GM12878 (cell line): ENCODE measurements around the gene TRIM46. TPM values are rescaled to one million over a fixed set of nuclear protein-coding genes. Genes with fewer than 3 reads are reported as not detected.
"Not testable (repeated sequence)": the region's sequence is repeated elsewhere in the genome, so short reads cannot be mapped to it uniquely, and the experiment has no call there.

Experiments used
- ATAC-seq: fragments of 200-7000 bp; cut with Tn5 transposase; 3 replicates; pipeline ENCODE4 v1.9.1; 2020; ENCODE audit warnings: mild to moderate bottlenecking, moderate library complexity
- BruUV-seq: library from RNA; stranded (reverse); fragments of 400-500 nt; replicated peaks from 2 replicates; lab custom pipeline; 2021; lab: Mats Ljungman, UMichigan
- CTCF ChIA-PET: fragments of 300-600 bp; sonication (Branson Sonifier 250); formaldehyde crosslinking; extraction: SDS; loops from one replicate; lab custom pipeline; 2021; ENCODE audit warnings: inconsistent platforms; lab: Yijun Ruan, JAX
- POLR2A ChIA-PET: fragments of 350-600 bp; formaldehyde crosslinking; extraction: SDS; loops from one replicate; lab custom pipeline; 2021; ENCODE audit warnings: inconsistent platforms; lab: Charles Lee
- RAD21 ChIA-PET: fragments of 300-600 bp; sonication (Branson Sonifier 250); formaldehyde crosslinking; loops from one replicate; lab custom pipeline; 2023; ENCODE audit warnings: antibody characterized with exemption; ENCODE audit not compliant: unreplicated experiment; lab: Charles Lee
- SMC1A ChIA-PET: fragments of 300-600 bp; sonication (Branson Sonifier 250); formaldehyde crosslinking; loops from one replicate; lab custom pipeline; 2023; ENCODE audit not compliant: unreplicated experiment, uncharacterized antibody; lab: Charles Lee
- DNase-seq: peaks from one replicate; pipeline ENCODE4 v3.0.0-alpha.2; 2011; ENCODE audit warnings: low read depth, low spot score
- FAIRE-seq: peaks from 3 replicates; lab custom pipeline; 2011; peaks lifted over from hg19 to GRCh38; lab: Jason Lieb, UNC
- H2AFZ ChIP-seq: 2 replicates; pipeline ENCODE4 v1.6.0; 2011; ENCODE audit warnings: low read depth, low read length, control low read depth; ENCODE audit not compliant: control insufficient read depth
- H3K27ac ChIP-seq: 2 replicates; pipeline ENCODE4 v1.5.1; 2011; ENCODE audit warnings: control low read depth; ENCODE audit not compliant: control insufficient read depth, insufficient read depth
- H3K27me3 ChIP-seq, 2 experiments: replicated peaks in 1 of 2; 2 replicates each; pipeline versions ENCODE4 v1.6.0 to v1.6.1; 2011; ENCODE audit warnings: low read length in 1 of 2; ENCODE audit not compliant: control insufficient read depth in 2 of 2, insufficient read depth in 2 of 2
- H3K36me3 ChIP-seq, 2 experiments: 2 replicates each; pipeline ENCODE4 v1.5.1; 2011; ENCODE audit warnings: low read length in 1 of 2; ENCODE audit not compliant: control insufficient read depth in 2 of 2, insufficient read depth in 2 of 2
- H3K4me1 ChIP-seq: 2 replicates; pipeline ENCODE4 v1.6.1; 2011; ENCODE audit warnings: mild to moderate bottlenecking, low read length, moderate library complexity, mixed read lengths; ENCODE audit not compliant: control insufficient read depth, insufficient read depth
- H3K4me2 ChIP-seq: 2 replicates; pipeline ENCODE4 v1.6.0; 2011; ENCODE audit warnings: control low read depth; ENCODE audit not compliant: control insufficient read depth, insufficient read depth
- H3K4me3 ChIP-seq: fragments of 200-600 bp; sonication (generic); 2 replicates; pipeline ENCODE4 v1.5.1; 2016
- H3K79me2 ChIP-seq: 2 replicates; pipeline ENCODE4 v1.6.0; 2011; ENCODE audit warnings: low read length; ENCODE audit not compliant: control insufficient read depth, insufficient read depth
- H3K9ac ChIP-seq: 2 replicates; pipeline ENCODE4 v1.8.0; 2011; ENCODE audit warnings: low read length, control low read depth, mixed read lengths; ENCODE audit not compliant: control insufficient read depth, insufficient read depth
- H3K9me3 ChIP-seq: replicated peaks from 3 replicates; pipeline ENCODE4 v1.5.1; 2011; ENCODE audit warnings: mild to moderate bottlenecking, low read length; ENCODE audit not compliant: control insufficient read depth, insufficient read depth
- H4K20me1 ChIP-seq: 2 replicates; pipeline ENCODE4 v1.6.0; 2011; ENCODE audit not compliant: control insufficient read depth, insufficient read depth
- HDAC6 ChIP-seq: fragments of 200-600 bp; sonication (generic); IDR thresholded peaks from one replicate; pipeline ENCODE4 v1.8.0; 2017; ENCODE audit warnings: antibody characterized with exemption; ENCODE audit not compliant: unreplicated experiment
- MXI1 ChIP-seq: fragments of 150-350 bp; IDR thresholded peaks from 2 replicates; pipeline ENCODE4 v1.6.1; 2011; ENCODE audit warnings: low read depth, mild to moderate bottlenecking, inconsistent platforms, low read length, improper control_type of control experiment
- NBN ChIP-seq: fragments of 450-650 bp; IDR thresholded peaks from 2 replicates; pipeline ENCODE4 v1.6.1; 2016
- NR2F1 ChIP-seq: fragments of 450-650 bp; conservative IDR thresholded peaks from 2 replicates; pipeline ENCODE4 v1.6.1; 2017; ENCODE audit warnings: mild to moderate bottlenecking
- NRF1 ChIP-seq: conservative IDR thresholded peaks from 2 replicates; pipeline ENCODE4 v1.6.1; 2011; ENCODE audit warnings: mild to moderate bottlenecking, low read depth, low read length, improper control_type of control experiment
- ZBTB40 ChIP-seq: fragments of 450-650 bp; IDR thresholded peaks from 2 replicates; pipeline ENCODE4 v1.6.1; 2016; ENCODE audit warnings: mild to moderate bottlenecking, moderate library complexity, borderline replicate concordance
- WGBS: methylation state at CpG from one replicate; pipeline ENCODE4 v1.1.6; 2016; ENCODE audit warnings: low lambda C conversion rate; ENCODE audit not compliant: insufficient replicate concordance, insufficient coverage; ENCODE audit errors: missing lambda C conversion rate; 5-methylcytosine and 5-hydroxymethylcytosine counted together
- in situ Hi-C: fragments of 300-500 bp; cut with MboI; formaldehyde crosslinking; loops from 9 replicates; pipeline ENCODE4 v1.14.3; 2018; ENCODE audit warnings: mixed read lengths
- intact Hi-C: fragments of 100-400 bp; cut with micrococcal nuclease; formaldehyde crosslinking; loops from one replicate; pipeline ENCODE4 v1.14.2; 2022; ENCODE audit not compliant: unreplicated experiment
- polyA plus RNA-seq, 11 experiments: library from polyadenylated mRNA; depleted of rRNA in 4 of 11; unstranded in 6 of 11; stranded (reverse) in 5 of 11; fragments of >200 nt; fragmentation: Nextera tagmentation in 4 of 11; fragmentation: Illumina TruSeq in 1 of 11; extraction: Ambion mirVana in 4 of 11; extraction: Trizol in 1 of 11; gene quantifications; 1 replicate in 1 of 11; 2 replicates in 10 of 11; pipeline versions ENCODE4 v1.2.1 to v1.2.3, GENCODE V29; 2011 to 2016; ENCODE audit warnings: inconsistent platforms in 2 of 11, missing spikeins in 2 of 11, low read depth in 1 of 11
- total RNA-seq, 4 experiments: library from RNA; depleted of rRNA in 3 of 4; stranded (reverse); fragments of >200 nt in 3 of 4; fragmentation: Illumina TruSeq in 1 of 4; extraction: Trizol in 1 of 4; gene quantifications; 2 replicates each; pipeline versions ENCODE4 v1.2.1 to v1.2.3, GENCODE V29; 2013 to 2021

Gene TRIM46
- total and polyA plus RNA-seq, 10 of the 15 experiments (the other 5 are each of a cell fraction or from before 2014, with no cell fraction given): 0.08 to 3.1 (median 0.97) TPM

DNA sequence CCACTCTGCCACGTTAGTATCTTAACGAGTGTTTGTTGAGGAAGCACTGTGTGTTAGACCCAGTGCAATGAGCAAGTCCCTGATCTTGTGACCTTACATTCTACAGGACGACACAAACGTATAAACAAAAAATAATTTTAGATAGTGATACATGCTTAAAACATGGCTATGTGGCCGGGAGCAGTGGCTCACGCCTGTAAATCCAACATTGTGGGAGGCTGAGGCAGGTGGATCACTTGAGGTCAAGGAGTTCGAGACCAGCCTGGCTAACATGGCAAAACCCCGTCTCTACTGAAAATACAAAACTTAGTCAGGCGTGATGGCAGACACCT lies 54.4 kb downstream of the TRIM46 start:
- no peak for DNase-seq
- TF ChIP-seq ZBTB40 (peak; percentile 51; the same call in 1 of the 2 replicates), HDAC6 (no peak), NRF1 (no peak), MXI1 (no peak), NR2F1 (peak; percentile 44; the same call in 1 of the 2 replicates), NBN (0 out of 2 replicates have a peak, but pooled peaks have one; percentile 15)
- Histone ChIP-seq H3K36me3 (no peaks in the 10 kb centered on the region; a peak in 1 of 4 replicates), H3K79me2 (peaks cover 22% of the 10 kb centered on the region), H3K9ac (peak overlapping the region; percentile 94), H3K27me3 (no peaks in the 10 kb centered on the region), H3K9me3 (no peaks in the 10 kb centered on the region), H2AFZ (peak overlapping the region; percentile 92), H4K20me1 (no peaks in the 10 kb centered on the region), H3K4me1 (peaks cover 34% of the 10 kb centered on the region), H3K4me2 (peak overlapping the region; percentile 87), H3K27ac (peak overlapping the region; percentile 96), H3K4me3 (peak overlapping the region; percentile 66)
- no TSS peak for BruUV-seq
- FAIRE-seq: no peak
- in situ Hi-C loops: no loop called here
- no peak for ATAC-seq
- ChIA-PET RAD21 (interaction anchor here (1.2 to 6.5 kb wide), 3 partner anchors 20 to 137 kb away, joined by 3 to 85 read pairs (median 3); partner anchors contain the start of genes MTX1 and THBS3), SMC1A (interaction anchor here (3.0 to 6.7 kb wide), 2 partner anchors 20 to 34 kb away, joined by 7 to 89 read pairs; partner anchors contain the start of genes MTX1 and THBS3), POLR2A (interaction anchor here (0.6 to 6.9 kb wide), 7 partner anchors 14 to 80 kb away, joined by 3 to 84 read pairs (median 4); partner anchors contain the start of genes FDPS, KRTCAP2, MTX1 and THBS3), CTCF (interaction anchor here (0.7 to 7.0 kb wide), 10 partner anchors 12 to 622 kb away, joined by 3 to 61 read pairs (median 14); partner anchors contain the start of genes KRTCAP2 and TRIM46)
- intact Hi-C loops: no loop called here
- 17% methylated on average over 9 of the region's 9 CpGs for WGBS

DNA sequence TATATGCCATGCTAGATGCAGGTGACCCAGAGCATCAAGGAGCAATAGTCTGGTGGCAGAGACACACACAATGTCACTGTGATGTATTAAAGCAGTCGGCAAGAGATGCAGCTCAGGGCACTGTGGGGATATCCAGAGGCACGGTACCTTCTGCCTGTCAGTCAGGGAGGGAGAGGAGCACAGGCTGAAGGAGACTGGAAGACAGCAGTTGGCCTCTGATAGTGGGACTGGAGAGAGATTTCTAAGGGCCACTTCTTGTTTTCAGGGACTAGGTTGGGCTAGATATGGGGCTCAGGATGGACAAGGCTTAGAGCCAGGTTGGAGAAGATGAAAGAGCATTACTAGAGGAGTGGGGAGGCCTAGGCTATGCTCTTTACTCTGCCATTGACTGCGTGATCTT lies 57.7 kb downstream of the TRIM46 start:
- intact Hi-C loops, SMC1A ChIA-PET, H3K4me2 ChIP-seq, H4K20me1 ChIP-seq, FAIRE-seq, H3K9me3 ChIP-seq, ATAC-seq, H3K27ac ChIP-seq, POLR2A ChIA-PET, H3K9ac ChIP-seq, BruUV-seq, H3K4me1 ChIP-seq, H2AFZ ChIP-seq, RAD21 ChIA-PET, H3K36me3 ChIP-seq, H3K27me3 ChIP-seq, in situ Hi-C loops, DNase-seq, H3K4me3 ChIP-seq: not testable (repeated sequence)
- H3K79me2 ChIP-seq: peaks cover 13% of the 10 kb centered on the region
- CTCF ChIA-PET: interaction anchor here (0.7 kb wide), 1 partner anchor 18 kb away, joined by 3 read pairs; no protein-coding TSS in a partner anchor
- 51% methylated on average over 3 of the region's 3 CpGs for WGBS
